GM19193 (cell line): ENCODE data around the gene WWOX.

Experiments used
- POLR2A ChIP-seq: IDR thresholded peaks from 4 replicates; pipeline ENCODE4 v1.6.1; 2011; ENCODE audit not compliant: insufficient read depth, insufficient read length; ENCODE audit errors: extremely low read depth

Gene WWOX

DNA sequence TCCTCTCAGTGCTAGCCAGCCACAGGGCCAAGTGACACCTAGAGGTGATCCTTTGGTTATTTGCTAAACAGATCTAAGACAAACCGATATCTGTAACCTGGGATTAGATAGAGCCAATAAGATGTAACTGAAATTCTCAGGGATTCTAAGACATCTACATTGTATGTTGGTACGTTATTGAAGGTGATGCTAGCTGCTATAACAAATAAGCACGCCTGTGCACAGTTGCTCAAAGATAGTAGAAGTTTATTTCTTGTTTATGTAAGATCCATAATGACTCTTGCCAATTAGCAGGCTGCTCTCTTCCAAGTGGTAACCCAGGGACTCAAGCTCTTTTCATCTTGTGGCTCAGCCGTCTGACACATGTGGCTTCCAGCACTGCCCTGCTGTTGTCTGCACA is 370.3 kb downstream of the WWOX start:
- TF ChIP-seq POLR2A, result no peak

DNA sequence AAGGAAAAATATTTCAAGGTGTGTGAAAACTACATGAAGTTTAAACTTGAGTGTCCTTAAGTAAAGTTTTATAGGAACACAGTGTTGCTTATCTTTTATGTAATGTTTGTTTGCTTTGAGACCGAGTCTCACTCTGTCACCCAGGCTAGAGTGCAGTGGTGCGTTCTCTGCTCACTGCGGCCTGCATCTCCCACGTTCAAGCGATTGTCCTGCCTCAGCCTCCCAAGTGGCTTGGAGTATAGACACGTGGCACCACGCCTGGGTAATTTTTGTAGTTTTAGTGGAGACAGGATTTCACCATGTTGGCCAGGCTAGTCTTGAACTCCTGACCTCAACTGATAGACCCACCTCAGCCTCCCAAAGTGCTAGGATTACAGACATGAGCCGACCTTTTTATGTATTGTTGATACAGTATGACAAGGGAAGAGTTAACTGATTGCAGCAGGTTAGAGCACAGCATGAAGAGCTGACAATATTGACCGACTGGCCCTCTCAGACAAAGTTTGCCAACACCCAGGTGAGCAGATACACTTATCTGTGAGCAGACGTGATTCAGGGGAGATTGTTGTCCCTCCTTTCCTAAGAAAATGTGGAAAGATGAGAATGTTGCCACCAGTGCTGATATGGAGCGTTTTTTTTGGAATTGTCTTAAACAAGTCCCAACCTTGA is 373.7 kb downstream of the WWOX start:
- no peak for TF ChIP-seq POLR2A

DNA sequence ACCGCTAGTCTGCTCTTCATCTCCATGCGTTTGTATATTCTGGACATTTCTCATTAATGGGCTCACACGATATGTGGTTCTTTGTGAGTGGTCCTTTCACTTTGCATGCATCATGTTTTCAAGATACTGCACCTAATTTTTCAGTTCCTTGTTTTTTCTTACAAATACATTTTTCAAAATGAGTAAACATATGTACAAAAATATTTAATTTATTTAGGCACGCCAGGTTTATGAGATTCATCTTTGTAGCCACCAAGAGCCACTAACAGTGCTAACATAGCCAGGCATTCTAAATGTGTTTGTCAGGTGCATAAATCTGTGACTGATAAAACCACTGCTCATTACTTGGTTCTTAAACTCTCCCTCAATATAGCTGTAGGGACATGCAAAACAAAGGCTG is 375.3 kb downstream of the WWOX start:
- TF ChIP-seq POLR2A, result no peak

DNA sequence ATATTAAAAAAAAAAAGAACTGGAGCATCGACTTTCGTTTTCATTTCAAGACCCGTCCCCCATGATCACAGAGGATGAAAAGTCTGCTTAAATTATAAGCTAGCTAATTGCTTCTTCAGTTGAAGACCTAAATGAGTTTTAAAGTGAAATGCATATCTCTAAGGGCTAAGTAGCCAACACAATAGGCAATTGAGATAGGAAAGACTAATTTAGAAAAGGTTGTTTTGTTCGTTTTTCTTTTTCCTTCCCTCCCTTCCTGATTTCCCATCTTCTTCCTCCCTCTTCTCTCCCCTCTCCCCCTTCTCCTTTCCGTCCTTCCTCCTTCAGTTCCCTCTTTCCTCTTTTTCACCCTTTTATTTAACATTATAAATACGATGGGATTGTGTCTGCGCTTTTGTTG is 377.2 kb downstream of the WWOX start:
- no peak for TF ChIP-seq POLR2A

GRCh38 chr16:78478267-78478861 is 378.9 kb downstream of the WWOX start:
- no peak for TF ChIP-seq POLR2A

DNA sequence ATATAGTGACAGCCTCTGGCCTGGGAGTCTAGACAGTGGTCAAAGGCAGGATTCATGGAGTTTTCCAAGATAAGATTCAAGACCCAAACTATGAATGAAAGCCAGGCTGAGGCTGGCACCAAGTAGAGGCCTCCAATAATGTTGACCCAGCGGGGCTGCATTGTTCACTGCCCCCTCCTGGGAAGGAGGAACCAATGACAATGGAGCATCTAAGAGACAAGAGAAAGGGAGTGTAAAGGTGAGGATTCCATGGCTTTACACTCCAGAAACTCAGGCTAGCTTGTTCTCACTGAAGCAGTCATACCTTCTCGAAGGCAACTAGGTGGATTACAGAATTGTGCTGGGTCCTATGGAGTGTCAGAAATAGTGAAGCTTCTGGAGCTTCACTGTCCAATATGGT is 380.3 kb downstream of the WWOX start:
- TF ChIP-seq POLR2A, result no peak

- TF ChIP-seq POLR2A, result no peak
These were observed 381.1 kb downstream of the WWOX start for GRCh38 chr16:78480588-78480987.

- no peak for TF ChIP-seq POLR2A
These were observed 383.9 kb downstream of the WWOX start for GRCh38 chr16:78483124-78483992.

DNA sequence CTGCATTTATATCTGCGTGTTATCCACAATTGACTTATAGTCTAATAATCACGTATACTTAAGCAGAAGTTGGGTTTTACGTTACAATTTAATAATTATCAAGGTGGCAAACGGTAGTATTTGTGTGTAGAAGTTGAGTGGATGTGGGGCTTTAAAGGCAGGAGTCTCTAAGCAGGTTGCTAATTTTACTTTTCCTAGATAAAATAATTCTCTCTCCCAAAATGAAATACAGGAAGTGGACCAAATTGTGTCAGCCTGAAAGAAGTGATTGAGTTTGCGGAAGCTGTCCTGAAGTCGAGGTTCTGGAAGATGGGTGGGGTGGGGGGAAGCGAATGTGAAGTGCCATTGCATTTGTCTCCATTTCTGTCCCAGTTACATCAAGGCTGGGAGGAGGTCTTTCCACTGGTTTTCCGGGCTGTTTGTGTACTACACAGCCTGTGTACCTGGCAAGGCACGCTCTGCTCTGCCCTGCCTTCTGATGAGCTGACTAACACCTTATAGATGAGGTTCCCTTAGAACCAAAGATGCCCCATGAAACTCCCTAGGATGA is 385.1 kb downstream of the WWOX start:
- TF ChIP-seq POLR2A, result no peak

GRCh38 chr16:78485188-78485916 is 385.9 kb downstream of the WWOX start:
- TF ChIP-seq POLR2A, result no peak

DNA sequence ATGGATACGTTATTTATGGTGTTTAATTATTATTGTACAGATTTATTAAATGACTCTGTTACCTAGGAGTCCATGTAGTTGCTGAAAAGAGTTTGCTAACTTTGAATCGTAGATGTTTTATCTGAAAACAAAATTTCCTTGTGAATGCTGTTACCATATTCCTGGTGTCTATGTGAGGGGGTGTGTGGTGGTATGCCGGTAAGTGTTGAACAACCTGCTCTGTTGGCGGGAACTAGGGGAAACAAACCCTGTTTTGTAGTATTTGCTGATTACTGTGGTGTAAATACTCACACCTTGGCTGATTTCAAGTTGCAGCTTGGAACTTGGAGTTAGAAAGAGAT is 386.4 kb downstream of the WWOX start:
- TF ChIP-seq POLR2A, result no peak

GRCh38 chr16:78487471-78487870 is 388.0 kb downstream of the WWOX start:
- no peak for TF ChIP-seq POLR2A

- no peak for TF ChIP-seq POLR2A
These were observed 389.6 kb downstream of the WWOX start for GRCh38 chr16:78489072-78489471.

DNA sequence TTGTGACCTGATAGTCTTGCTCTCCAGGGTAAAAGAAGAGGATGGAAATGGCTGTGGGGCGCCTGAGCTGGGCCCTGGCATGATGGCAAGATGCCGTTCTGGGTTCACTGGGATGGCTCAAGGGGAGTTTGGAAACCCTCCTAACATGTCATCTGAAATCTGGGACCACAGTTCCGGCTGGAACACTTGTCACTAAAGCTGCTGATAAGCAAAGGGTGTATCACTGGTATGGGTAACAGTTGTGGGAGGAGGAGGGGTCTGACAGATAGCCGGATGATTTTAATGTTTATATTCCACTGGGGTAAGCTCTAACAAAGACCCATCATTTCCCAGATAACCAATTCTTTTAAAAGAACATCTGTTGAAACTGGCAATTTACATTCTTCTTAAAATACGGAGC is 390.2 kb downstream of the WWOX start:
- no peak for TF ChIP-seq POLR2A

- TF ChIP-seq POLR2A, result no peak
These were observed 391.0 kb downstream of the WWOX start for GRCh38 chr16:78490431-78490830.

- no peak for TF ChIP-seq POLR2A
These were observed 391.4 kb downstream of the WWOX start for GRCh38 chr16:78490847-78491246.

DNA sequence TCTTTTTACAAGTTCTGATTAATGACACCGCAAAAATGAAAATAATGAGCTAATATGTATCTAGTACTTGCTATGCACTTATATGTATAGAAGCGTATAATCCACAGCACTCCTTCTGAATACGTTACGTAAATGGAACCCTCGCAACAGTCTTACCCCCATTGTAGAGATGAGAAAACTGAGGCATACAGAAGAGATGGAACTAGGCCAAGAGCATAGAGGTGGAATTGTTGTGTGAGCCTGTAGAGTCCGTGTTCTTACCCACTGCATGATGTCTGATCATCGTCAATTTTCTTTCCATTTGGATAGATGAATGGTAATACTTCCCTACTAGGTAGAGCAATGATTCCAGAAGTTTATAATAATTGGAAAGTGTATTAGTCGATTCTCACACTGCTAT is 394.1 kb downstream of the WWOX start:
- TF ChIP-seq POLR2A, result no peak
